Measurements from ENCODE around the gene ARHGEF18.

GRCh38 chr19:7337380-7338194 lies 11.2 kb upstream of the ARHGEF18 start:
- TF ChIP-seq POLR2A (IDR thresholded peaks at IDR 0.05), result no peak
- TF ChIP-seq POLR2AphosphoS5 (IDR thresholded peaks at IDR 0.05), result no peak
- TF ChIP-seq CTCF (IDR thresholded peaks at IDR 0.05), result no peak

All from breast epithelium (tissue), 3 donors.